Activated naive CD8-positive, alpha-beta T cell treated with anti-CD3 and anti-CD28 coated beads, Interleukin-2, amount 50 U/mL, for 16 hours (primary cell): ENCODE data around the gene UGGT2.
"Not testable (repeated sequence)": the region's sequence is repeated elsewhere in the genome, so short reads cannot be mapped to it uniquely, and the experiment has no call there.

Experiments
- DNase-seq: peaks from one replicate; pipeline ENCODE4 v3.0.0-alpha.2; 2020; ENCODE audit warnings: low read depth, low spot score

UGGT2 gene

DNA sequence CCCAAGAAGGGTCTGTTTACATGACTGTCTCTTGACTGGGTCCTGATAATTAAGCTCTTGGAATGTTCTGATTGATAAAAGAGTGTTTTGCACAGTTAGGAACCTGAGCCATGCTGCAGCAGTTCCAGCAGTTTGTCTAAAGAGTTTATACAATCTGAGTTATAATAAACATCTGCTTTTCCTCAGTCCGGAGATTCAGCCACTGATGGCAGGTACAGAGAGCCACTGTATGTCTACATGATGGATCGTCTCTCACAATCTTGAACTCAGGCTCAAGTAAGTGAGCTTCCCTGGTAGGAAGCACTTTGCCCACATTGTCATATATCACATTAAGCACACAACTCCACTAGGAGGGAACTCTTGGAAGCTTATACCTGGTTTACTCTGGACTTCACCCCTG lies 84.3 kb downstream of the UGGT2 start:
- no peak for DNase-seq

DNA sequence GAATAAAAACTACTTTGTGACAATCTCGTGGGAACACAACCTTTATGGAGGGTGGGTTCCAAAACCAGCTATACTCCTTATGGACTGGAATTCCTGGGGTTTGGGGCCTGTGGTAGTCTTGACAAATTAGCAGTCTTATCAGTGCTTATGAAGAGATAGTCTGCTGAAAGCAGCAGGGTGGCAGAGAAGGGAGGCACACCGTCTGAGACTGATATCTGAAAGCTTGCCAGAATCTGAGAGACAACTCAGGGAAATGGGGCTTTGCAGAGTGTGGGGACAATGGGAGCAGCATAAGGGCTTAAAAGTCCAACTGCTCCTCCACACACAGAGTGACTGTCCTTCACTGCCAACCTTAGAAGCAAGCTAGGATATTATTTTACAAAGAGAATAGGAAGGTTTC lies 95.9 kb downstream of the UGGT2 start:
- no peak for DNase-seq

DNA sequence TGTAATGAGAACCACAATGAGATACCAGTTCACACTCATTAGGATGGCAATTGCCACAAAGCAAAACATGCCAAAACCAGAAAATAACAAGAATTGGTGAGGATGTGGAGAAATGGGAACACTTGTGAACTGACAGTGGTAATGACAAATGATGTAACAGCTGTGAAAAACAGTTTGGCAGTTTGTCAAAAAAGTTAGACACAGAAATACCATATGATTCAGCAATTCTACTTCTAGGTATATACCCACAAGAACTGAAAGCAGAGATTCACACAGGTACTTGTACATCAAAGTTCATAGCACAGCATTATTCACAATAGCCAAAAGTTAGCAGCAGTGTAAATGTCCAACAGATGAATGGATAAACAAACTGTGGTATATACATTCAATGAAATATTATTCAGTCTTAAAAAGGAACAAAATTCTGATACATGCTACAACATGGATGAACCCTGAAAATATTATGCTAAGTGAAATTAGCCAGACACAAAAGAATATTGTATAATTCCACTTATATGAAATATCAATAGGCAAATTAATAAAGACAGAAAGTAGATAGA lies 96.5 kb downstream of the UGGT2 start:
- no peak for DNase-seq

DNA sequence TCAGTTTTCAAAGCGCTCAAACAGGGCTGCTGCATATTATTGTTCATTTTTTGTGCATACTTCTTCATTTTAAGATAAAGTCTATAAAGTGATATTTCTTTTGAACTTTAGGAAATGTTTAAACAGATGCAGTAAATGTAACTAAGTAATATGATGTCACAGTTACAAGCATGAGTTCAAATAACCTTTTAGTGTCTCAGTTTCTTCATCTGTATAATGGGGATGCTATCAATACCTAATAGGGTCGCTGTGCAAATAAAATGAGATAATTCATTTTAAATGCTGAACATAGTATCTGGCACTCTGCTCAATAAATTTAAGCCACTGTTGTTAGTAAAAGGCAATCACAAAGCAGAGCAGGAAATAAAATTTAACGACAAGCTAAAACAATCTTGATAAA lies 97.5 kb downstream of the UGGT2 start:
- no peak for DNase-seq

DNA sequence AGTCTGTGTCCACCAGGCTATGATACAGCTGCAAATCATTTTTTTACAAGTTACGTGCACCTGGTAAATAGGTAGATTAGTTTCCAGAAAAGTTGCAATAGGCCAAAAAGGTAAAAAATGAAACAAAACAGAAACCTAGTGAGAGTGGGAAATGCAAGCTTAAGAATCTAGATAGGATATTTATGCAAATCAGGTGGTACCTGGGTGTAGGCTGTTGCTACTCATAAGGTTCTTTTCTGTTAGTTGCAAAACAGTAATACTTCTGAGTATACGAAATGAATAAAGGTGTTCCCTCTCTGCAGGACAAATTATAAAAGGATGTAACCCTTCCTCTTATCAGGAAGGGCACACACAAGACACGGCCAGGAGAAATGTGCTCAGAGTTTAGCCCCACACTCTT lies 97.9 kb downstream of the UGGT2 start:
- DNase-seq = no peak

DNA sequence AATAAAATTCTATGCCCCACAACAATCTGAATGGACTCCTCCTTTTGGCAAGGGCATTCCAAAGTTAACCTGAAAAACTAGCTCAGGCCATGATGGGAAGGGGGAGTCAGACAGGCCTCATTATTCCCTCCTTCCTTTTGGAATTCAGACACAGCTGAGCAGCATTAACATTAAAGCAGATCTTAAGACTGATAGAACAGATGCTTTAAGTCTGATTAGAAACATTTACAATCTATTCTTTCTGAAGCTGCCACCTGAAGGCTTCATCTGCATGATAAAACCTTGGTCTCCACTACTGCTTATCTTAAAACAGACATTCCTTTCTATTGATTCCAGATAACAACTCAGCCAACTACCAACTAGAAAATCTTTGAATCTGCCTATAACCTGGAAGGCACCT lies 98.9 kb downstream of the UGGT2 start:
- DNase-seq = no peak

DNA sequence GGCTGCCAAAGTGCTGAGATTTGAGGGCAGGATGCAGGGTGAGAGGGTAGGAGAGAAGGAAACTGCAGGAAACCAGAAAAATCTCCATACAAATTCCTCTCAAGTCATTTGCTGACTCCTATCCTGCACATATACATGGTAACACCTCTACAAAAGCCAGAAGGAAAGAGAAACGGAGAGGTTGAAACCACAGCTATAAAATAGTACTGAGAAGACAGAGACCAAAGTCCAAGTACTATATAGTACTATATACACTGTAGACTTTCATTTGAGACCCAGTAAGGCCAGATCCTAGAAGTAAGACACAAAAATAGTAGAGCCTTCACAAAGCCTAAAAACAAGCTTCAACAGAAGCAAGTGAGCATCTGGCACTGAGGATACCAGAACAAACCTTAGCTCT lies 103.1 kb downstream of the UGGT2 start:
- DNase-seq = no peak

DNA sequence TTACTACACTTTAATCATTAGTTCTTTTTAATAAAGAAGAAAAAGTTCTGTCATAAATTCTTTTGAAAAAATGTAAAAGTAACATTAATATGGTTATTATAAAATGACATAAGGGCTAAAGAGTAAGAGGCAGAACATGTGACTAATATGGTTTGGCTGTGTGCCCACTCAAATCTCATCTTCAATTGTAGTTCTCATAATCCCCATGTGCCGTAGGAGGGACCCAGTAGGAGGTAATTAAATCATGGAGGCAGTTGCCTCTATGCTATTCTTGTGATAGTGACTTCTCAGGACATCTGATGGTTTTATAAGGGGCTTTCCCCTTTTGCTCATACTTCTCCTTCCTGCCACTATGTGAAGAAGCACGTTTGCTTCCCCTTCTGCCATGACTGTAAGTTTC lies 104.5 kb downstream of the UGGT2 start:
- DNase-seq = no peak

DNA sequence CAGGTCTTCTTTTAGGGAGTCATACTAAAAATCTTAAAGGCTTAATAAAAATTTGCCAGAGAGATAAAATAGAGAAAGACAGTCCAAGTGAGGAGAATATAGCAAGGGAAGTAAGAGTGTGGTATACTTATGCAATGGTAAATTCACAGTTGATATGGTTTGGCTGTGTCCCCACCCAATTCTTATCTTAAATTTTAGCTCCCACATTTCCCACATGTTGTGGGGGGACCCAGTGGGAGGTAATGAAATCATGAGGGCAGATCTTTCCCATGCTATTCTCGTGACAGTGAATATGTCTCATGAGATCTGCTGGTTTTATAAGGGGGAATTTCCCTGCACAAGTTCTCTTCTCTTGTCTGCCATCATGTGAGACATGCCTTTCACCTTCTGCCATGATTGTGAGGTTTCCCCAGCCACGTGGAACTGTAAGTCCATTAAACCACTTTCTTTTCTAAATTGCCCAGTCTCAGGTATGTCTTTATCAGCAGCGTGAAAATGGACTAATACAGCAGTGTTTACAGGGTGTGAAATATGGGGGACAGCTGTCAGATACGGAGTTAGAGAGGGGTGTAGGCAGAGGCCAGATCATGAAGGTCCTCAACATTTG lies 115.4 kb downstream of the UGGT2 start:
- DNase-seq = no peak

DNA sequence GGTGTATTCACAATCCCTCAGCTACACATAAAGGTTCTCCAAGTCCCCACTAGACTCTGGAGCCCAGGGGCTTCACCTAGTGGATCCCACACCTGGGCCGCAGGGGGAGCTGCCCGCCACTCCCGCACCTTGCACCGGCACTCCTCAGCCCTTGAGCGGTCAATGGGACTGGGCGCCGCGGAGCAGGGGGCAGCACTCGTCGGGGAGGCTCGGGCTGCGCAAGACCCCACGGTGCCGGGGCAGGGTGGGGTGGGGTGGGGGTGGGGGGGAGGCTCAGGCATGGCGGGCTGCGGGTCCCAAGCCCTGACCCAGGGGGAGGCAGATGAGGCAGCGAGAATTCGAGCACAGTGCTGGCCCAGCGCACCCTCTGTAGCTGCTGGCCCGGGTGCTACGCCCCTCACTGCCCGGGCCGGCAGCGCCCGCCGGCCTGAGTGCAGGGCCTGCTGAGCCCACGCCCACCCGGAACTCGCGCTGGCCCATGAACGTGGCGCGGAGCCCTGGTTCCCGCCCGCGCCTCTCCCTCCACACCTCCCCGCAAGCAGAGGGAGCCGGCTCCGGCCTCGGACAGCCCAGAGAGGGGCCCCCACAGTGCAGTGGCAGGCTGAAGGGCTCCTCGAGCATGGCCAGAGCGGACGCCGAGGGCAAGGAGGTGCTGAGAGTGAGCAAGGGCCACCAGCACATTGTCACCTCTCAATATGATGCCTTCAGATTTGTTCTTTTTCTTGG lies 121.7 kb downstream of the UGGT2 start:
- DNase-seq = no peak

DNA sequence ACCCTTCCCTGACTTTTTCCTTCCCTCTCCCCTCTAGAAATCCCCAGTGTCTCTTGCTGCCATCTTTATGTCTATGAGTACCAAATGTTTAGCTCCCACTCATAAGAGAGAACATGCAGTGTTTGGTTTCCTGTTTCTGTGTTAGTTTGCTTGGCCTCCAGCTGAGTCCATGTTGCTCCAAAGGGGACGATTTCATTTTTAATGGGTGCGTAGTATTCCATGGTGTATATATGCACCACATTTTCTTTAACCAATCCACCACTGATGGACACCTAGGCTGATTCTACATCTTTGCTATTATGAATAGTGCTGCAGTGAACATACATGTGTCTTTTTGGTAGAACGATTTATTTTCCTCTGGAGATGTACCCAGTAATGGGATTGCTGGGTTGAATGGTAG lies 123.8 kb downstream of the UGGT2 start:
- no peak for DNase-seq

DNA sequence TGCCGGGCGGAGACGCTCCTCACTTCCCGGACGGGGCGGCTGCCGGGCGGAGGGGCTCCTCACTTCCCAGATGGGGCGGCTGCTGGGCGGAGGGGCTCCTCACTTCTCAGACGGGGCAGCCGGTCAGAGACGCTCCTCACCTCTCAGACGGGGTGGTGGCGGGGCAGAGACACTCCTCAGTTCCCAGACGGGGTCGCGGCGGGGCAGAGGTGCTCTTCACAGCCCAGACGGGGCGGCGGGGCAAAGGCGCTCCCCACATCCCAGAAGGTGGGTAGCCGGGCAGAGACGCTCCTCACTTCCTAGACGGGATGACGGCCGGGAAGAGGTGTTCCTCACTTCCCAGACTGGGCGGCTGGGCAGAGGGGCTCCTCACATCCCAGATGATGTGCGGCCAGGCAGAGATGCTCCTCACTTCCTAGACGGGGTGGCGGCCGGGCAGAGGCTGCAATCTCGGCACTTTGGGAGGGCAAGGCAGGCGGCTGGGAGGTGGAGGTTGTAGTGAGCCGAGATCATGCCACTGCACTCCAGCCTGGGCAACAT lies 124.8 kb downstream of the UGGT2 start:
- not testable (repeated sequence) for DNase-seq

DNA sequence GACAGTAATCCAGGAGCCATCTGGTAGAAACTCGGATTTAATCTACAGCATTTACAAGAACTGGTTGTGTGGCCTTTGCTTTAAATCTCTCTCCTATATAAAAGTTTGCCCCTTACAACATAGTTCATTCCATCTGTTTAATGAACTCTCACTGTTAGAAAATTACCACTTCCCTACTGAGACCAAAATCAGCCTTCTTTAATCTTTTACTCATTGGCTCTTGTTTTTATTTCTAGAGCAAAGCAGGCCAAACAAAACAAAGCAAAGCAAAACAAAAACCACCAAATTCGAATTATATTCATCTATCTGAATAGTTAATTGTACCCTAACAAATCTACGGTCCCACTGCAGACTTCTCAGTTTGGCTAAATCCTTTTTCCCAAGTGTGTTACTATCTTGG lies 127.0 kb downstream of the UGGT2 start:
- no peak for DNase-seq

DNA sequence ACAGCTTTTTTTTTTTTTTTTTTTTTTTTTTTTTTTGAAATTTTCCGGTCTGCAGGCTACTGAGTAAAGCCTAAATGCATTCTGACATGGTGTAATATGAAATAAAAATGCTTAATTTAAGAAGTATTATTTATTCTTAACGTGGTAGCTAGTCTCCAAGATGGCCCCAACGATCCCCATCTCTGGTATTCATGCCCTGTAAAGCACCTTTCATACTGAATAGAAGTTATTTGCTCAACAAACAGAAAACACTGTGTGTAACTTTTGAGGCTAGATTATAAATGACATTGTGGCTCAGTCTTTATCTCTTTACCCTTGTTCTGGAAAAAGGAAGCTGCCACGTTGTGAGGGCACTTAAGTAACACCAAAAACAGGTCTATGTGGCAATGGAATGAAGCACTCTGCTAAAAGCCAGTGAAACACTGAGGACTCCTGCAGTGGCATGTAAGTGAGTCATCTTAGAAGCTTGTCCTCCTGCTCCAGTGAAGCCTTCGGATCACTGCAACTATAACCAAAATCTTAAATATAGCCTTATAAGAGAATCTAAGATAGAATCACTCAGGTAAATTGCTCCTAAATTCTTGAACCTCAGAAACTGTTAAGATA lies 128.7 kb downstream of the UGGT2 start:
- no peak for DNase-seq

DNA sequence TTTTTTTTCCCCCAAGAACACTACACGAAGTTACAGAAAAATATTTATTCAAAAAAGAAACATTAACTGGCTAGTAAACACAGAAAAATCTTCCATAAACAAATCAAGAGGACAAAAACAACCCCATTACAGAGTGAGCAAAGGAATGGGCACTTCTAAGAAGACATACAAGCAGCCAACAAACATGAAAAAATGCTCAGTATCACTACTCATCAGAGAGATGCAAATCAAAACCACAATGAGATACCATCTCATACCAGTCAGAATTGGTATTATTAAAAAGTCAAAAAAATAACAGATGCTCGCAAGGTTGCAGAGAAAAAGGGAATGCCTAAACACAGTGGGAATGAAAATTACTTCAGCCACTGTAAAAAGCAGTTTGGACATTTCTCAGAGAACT lies 131.7 kb downstream of the UGGT2 start:
- no peak for DNase-seq

DNA sequence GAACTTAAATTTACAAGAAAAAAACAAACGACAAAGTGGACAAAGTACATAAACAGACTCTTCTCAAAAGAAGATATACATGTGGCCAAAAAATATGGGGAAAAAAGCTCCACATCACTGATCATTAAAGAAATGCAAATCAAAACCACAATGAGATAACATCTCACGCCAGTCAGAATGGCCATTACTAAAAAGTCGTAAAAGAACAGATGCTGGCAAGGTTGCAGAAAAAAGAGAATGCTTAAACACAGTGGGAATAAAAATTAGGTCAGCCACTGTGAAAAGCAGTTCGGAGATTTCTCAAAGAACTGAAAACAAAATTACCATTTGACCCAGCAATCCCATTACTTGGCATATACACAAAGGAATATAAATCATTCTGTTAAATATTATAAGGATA lies 132.7 kb downstream of the UGGT2 start:
- no peak for DNase-seq

DNA sequence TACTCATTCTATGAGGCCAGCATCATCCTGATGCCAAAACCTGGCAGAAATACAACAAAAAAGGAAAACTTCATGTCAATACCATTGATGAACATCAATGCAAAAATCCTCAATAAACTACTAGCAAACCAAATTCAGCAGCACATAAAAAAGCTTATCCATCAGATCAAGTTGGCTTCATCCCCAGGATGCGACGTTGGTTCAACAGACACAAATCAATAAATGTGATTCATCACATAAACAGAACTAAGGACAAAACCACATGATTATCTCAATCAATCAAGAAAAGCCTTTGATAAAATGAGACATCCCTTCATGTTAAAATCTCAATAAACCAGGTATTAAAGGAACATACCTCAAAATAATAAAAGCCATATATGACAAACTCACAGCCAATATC lies 134.3 kb downstream of the UGGT2 start:
- DNase-seq = no peak

DNA sequence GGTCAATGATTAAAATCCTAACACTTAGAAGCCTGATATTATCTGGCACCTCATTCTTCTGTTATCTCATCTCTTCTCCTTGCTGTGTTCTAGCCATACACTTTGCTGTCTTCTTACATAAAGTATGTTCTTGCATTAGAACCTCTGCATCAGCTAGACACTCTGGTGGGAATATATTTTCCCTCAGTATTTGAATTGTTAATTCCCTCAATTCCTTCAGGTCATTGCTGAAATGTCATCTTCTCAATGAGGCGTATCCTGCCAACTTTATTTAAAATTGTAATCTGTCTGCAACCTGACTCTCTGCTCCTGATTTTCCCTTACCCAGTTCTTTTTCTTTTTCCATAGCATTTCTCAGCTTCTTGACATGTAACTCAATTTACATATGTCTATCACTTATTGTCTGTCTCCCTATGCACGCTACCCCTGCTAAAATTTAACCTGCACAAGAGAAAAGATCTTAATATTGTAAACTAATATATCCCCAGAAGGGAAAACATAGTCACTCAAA lies 138.2 kb downstream of the UGGT2 start:
- no peak for DNase-seq

DNA sequence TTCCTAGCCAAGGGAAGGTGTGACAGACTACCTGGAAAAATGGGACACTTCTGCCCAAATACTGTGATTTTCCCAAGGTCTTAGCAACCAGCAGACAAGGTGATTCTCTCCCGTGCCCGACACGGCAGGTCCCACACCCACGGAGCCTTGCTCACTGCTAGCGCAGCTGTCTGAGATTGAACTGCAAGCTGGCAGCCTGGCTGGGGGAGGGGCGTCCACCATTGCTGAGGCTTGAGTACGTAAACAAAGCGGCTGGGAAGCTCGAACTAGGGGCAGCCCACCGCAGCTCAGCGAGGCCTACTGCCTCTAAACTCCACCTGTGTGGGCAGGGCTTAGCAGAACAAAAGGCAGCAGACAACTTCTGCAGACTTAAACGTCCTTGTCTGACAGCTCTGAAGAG lies 146.2 kb downstream of the UGGT2 start:
- DNase-seq = no peak

DNA sequence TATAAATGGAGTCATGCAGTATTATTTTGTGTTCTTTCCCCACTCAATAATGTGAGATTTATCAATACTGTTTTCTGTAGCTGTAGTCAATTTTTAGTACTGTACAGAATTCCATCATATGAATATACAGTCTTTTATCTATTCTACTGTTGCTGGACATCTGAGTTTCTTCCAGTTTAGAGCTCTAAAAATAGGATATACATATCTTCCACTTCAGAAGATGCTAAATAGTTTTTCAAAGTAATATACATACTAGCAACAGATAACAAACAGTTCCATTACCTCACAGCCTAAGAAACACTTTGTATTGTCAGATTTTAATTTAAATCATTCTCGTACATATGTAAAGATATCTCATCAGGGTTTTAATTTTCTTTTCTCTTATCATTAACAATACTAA lies 149.6 kb downstream of the UGGT2 start:
- no peak for DNase-seq

DNA sequence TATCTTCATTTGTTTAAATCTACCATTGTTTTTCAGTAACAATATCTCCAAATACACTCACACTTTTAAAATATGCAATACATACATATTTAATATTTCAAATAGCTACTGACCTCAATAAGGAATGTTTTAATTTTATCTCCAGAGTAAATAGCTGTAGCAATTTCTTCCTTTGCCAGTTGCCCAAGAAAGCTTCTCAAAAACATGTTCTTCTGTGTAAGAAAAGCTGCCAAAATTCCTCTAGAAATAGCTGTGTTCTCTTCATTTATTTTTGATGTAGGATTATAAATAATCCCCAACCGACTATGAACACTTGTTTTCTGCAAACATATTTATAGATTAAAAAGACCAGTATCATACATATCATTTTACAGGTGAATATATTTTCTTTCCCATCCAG lies 150.5 kb downstream of the UGGT2 start:
- no peak for DNase-seq

DNA sequence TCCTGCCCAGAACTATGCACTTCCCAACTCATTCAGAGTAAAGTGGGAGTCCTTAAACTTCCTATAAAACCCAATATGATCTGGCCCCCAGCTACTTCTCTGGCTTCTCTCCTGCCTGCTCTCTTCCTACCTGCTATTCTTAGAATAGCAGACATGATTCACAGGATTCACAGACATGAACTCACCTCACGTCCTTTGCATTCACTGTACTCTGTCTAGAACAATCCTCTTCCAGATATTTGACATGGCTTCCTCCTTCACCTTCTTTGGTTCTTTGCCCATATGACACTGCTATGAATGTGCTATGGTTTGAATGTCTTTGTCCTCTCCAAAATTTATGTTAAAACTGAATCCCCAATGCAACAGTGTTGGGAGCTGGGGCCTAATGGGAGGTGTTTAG lies 154.9 kb downstream of the UGGT2 start:
- DNase-seq = no peak

DNA sequence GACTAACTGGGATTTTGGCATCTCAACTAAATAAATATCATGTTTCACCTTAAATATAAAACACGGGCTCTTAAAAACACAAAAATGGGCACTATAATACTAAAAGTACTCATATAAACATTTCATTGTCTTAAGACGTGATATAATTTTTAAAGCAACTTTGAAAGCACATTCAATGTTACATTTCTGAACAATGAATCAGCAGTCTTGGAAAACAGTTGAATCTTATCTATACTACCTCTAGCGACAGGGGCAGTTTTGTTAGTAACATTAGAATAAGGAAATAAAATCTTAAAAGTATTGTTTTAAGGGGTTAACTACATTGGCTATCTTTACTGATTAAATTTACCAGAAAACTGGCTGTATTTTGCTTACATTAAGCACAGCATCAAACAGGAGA lies 156.9 kb downstream of the UGGT2 start:
- no peak for DNase-seq
